ENCODE data around the gene ASTN2.
A peak's percentile ranks its signal among the peaks of the same experiment; 100 is the strongest.
"Not testable (repeated sequence)": the region's sequence is repeated elsewhere in the genome, so short reads cannot be mapped to it uniquely, and the experiment has no call there.

ASTN2 gene

DNA sequence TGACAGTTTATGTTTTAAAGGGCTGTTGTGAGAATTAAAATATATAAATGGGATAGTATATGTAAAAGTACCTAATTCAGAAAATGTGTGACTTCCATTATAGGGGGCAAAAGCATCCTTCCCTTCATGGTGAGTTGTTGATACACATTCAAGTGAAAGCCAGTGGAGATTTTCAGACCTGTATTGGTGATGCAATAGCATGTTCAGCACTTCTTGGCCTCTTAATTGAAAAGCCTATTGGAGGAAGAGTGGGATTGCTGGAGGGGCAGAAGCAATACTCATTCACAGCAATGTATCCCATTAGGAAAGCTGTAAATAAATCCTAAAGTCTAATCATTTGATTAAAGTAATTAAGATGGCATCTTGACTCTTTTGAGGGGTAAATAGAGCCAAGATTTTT lies 710.4 kb downstream of the ASTN2 start:
- DNase-seq (ENCODE audit: low read depth, low spot score): no peak

DNA sequence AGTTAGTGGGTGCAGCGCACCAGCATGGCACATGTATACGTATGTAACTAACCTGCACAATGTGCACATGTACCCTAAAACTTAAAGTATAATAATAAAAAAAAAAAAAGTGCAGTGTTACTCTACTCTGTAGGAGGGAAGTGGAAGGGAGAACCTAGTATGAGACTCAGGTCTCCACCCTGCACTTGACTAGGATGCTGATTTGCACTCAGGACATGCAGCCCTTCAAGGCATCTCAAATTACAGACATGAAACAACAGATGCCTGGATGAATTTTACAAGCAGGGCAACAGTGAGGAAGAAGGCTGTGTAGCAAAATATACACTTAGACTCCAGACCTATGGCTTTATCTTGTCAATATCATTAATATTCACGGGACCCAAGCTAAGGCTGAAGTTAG lies 711.2 kb downstream of the ASTN2 start:
- DNase-seq (ENCODE audit: low read depth, low spot score): no peak

DNA sequence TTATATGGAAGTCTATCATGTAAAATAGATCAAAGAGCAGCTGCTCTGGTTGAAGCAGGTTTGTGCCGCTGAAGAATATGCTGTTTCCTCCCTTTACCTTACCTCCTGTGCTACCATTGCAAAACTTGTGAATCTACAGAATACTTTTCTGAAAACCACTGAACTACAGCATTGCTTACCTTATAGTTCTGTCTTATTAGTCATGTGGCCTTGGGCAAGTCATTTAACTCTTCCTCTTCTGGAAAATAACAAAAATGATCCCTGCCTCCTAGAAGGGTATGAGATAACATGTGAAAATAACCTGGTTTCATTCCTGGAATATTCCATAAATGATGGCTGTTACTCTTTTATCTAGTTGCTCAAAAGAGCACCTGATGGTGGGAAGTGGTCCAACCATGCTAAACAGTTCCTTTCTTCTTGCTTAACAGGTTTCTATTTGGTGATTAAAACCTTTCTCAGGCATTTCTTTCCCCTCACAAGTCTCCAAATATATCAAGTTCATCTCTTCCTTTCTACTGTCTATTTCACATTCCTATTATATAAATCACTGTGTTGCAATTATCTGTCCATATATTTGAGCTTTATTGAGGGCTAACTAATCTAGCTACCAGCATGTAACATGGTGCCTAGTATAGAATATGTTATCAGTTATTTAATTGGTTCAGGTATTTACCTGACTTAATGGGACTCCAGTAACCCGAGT lies 712.8 kb downstream of the ASTN2 start:
- no peak for DNase-seq (ENCODE audit: low read depth, low spot score)

DNA sequence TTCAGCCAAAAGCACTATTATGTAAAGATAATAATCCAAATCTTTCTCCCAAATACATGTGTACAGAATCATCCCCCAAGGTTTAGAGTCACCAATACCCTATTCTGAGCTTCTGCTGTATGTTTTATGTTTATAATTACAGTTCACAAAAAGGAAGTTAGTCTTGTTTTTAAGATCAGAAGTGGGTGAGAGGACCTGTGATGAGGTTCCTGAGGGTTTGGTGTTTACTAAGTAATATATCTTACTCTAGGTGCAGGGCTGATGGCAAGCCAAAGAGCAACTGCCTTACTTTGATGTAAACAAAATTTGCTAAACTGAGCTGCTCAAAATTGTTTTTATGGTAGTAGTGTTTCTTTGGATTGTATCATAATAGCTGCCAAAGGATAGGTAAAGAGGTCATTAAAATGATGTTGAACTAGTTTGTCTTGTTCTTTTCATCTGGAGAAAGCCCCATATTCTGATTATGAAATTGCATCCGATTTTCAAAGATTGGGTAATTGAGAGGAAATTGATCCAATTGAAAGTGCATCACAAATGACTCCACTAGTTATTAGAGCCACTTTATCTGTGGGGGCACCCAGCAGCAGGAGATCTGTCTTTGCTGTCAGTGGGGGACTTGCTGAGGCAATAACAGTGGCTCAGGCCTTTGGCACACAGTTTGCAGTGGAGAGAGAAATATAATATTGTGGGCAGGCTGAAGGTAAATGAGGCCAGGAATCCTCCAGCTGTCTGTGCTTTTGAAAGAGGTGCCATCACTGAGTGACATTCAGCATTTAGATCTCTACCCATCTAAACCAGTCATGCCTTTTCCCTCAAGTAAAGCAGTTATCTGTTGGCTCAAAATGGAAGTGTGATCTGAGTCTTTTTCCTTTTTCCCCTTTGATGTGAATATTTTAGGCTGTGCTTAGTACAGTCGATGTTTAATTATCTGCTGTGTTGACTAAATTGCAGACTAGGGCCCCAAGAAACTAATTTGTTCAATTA lies 713.7 kb downstream of the ASTN2 start:
- no peak for DNase-seq (ENCODE audit: low read depth, low spot score)

DNA sequence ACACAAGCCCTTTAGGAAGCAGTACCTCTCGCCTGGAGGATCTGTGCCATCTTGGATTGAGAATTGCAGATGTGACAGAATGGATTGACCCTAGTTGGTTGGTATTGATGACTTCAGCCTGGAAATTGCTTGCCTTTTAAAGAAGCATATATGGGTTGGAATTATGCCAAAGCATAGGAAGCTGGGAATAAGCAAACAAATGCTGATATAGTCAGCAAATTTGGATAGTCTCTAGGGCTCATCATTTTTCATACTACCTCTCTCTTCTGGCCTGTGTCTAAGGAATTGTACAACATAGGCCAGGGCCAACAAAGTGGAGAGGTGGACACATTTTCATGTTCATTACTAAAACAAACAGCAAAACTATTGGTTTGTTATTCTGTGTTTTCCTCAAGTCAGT lies 714.6 kb downstream of the ASTN2 start:
- no peak for DNase-seq (ENCODE audit: low read depth, low spot score)

DNA sequence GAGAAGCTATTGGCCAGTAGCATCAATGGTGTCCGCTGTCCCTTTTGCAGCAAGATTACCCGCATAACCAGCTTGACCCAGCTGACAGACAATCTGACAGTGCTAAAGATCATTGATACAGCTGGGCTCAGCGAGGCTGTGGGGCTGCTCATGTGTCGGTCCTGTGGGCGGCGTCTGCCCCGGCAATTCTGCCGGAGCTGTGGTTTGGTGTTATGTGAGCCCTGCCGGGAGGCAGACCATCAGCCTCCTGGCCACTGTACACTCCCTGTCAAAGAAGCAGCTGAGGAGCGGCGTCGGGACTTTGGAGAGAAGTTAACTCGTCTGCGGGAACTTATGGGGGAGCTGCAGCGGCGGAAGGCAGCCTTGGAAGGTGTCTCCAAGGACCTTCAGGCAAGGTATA lies 717.0 kb downstream of the ASTN2 start:
- DNase-seq (ENCODE audit: low read depth, low spot score): no peak

DNA sequence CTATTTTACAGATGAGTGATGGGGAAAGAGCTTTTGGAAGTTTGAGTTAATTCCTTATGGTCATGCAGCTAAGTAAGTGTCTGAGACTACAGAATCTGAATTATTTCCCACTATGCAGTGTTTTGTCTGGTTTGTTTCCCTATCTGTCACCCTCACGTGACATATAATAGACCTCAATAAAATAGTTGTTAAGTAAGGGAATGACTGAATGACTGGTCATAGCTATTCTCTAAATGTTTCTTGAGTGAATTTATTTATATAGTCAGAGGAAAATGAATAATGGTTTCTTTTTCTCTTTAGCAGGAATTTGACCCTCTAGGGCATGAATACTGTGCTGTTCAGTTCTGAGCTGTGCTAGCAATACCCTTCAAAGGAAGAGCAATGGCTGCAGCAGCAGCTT lies 717.5 kb downstream of the ASTN2 start:
- no peak for DNase-seq (ENCODE audit: low read depth, low spot score)

DNA sequence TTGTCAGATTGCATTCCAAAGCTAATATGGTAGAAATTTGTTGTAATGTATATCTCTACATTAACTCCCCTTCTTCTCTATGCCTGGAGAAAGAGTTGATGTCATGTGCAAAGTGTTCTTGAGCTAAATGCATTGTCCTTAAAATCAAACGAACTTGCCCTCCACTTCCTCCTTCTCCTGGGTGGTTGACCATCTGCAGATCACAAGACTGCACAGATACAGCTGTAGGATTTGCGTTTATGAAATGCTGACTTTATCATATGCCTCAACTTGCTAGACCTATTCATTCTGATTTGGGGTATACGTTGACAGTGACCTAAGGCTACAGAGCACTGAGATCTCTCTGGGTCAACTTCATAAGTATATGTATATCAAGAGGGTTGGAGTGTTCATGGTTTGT lies 719.4 kb downstream of the ASTN2 start:
- DNase-seq (ENCODE audit: low read depth, low spot score): no peak

DNA sequence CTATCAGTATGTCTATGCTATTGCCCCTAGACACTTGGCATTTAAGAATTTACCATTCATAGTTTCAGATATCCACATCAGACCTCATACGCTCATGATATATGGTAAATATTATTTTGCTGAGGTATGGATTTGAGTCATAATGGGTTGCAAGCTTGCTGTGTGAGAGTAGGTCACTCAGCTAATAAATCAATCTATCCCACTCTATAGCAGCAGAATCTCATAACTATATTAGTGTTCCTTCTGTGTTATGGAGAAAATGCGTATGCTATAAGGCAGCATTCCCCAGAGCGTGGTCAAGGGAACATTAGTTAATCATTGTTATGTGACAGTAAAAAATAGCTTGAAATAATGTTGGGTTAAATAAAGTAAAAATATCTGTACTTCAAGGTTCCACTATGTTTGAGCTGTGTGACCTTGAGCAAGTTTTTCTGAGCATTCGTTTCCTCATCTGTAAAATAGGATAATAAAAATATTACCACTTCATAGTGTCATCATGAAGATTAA lies 720.0 kb downstream of the ASTN2 start:
- no peak for DNase-seq (ENCODE audit: low read depth, low spot score)

DNA sequence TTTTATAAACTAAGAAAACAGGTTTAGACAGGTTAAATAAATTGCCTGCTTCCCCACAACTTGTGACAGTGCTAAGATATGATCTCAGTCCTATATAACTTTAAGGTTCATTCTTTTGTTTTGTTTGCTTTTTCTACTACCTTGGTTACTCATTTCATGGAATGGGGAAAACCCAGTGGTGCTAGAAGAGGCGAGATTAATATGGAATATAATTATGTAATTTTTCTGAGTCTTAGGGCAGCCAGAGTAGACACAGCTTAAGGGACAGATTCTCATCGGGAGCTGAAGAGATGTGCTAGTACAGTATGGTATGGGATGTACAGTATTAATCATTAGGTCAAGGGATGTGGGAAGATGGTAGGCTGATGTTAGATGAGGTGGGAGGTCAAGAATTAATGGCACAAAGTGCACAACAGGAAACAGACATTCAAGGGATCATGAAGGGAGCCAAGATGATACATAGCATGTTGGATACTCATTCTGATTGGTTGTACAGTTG lies 721.6 kb downstream of the ASTN2 start:
- no peak for DNase-seq (ENCODE audit: low read depth, low spot score)

DNA sequence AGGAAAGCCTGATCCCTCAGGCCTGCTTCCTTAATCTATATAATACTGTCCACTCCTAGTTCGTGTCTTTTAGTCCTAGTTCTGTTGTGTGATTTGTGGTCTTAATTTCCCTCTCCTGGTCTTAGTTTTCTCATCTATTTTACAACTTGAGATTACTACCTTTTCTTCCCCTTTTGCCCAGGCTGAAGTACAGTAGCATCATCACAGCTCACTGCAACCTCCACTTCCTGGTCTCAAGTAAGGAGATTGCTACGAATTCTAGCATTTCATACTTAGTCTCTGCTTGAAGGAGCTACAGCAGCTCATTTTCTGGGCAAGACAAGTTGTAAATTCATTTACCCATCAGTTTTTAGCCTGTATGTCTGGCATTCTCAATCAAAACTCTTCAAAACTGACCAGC lies 722.2 kb downstream of the ASTN2 start:
- no peak for DNase-seq (ENCODE audit: low read depth, low spot score)

DNA sequence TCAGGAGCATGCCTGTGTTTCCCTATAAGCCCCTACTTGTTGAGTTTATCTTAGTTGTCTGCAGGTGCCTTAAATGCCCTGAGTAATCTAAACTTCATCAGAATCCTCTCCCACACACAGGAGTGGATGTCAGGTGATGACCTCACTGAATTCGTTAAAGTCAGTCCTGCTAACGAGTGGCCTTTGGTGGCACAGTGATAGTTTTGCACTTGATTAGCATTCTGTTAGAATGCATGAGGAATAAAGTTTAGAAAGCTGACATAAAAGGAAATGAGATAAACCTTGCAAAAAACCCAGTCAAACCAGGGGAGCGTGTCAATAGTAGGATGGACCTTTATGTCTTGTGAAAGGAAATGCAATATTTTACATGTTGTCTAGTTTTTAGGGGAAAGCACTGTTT lies 723.2 kb downstream of the ASTN2 start:
- no peak for DNase-seq (ENCODE audit: low read depth, low spot score)

DNA sequence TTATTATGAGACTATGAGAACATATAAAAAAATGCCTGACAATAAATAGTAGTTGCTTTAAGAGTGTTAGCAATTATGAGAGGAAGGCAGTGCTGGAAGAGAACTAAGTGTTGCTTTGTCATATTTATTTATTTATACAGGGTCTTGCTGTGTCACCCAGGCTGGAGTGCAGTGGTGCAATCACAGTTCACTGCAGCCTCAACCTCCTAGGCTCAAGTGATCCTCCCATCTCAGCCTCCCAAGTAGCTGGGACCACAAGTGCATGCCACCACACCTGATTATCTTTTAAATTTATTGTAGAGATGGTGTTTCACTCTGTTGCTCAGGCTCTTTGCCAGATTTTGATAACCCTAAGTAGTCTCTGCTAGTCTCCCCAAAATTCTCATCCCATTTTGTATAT lies 724.1 kb downstream of the ASTN2 start:
- not testable (repeated sequence) for DNase-seq (ENCODE audit: low read depth, low spot score)

DNA sequence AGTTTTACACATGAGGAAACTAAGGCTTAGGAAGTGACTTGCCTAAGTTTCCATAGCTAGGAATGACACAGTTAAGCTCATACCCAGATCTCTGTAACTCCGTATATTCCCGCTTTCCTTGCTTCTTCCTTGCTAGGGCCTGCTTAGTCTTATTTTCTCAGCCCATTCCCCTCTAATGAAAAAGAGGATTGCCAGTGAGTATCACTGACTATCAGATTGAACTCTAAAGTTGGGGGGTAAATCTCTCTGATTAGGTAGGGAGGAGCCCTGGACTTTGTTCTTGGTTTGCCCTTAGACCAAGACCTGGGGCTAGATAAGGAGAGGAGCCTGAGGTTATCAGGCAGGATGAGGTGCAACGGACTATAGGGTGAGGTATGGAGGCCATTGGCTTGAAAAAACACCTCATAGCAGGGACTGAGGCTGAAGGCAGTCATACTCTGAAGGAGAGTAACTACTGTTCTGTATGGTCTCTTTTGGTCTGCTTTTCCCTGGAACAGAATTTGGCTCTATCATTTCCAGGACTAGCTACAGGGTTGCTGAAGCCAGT lies 725.3 kb downstream of the ASTN2 start:
- DNase-seq (ENCODE audit: low read depth, low spot score): no peak

DNA sequence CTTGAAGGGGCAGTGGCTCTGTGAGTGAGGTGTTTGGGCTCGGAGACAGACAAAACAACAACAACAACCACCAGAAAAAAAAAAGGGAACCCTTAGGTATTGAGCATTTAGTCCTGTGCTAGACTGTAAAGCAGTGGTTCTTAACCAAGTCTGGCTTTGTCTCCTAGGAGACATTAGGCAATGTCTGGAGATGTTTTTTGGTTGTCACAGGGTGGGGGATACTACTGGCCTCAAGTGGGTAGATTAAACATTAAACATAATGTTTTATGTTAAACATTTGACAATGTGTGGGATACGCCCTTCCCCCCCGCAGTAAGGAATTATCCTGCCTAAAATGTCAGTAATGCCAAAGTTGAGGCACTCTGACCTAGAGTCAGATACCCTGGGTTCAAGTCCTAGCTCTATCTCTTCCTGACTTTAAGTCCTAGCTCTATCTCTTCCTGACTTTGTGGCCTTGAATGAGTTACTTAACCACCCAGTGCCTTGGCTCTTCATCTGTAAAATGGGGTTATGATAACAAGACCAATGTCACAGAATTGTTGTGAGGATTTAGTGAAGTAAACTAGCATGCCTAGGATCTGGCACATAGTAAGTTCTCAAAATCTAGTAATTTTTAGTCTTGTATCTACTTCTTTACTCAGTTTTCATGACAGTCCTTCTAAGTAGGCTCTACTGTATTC lies 725.9 kb downstream of the ASTN2 start:
- DNase-seq (ENCODE audit: low read depth, low spot score): no peak

DNA sequence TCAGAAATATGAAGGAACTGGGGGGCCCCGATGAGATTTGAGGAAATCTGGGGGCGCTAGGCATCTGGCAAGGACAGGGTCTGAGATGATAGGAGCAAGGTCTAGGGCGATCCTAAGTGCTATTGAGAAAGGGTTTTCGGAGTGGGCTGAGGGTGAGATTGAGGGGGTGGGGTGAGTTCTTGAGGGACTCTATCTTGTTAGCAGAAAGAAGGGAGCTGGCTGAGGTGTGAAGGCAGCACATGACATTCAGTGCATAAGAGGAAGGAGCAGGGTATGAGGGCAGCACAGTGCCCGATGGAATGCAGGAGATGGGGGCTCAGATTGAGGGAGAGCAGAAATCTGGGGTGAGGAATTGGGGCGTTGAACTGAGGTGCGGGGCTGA lies 727.1 kb downstream of the ASTN2 start:
- no peak for DNase-seq (ENCODE audit: low read depth, low spot score)

DNA sequence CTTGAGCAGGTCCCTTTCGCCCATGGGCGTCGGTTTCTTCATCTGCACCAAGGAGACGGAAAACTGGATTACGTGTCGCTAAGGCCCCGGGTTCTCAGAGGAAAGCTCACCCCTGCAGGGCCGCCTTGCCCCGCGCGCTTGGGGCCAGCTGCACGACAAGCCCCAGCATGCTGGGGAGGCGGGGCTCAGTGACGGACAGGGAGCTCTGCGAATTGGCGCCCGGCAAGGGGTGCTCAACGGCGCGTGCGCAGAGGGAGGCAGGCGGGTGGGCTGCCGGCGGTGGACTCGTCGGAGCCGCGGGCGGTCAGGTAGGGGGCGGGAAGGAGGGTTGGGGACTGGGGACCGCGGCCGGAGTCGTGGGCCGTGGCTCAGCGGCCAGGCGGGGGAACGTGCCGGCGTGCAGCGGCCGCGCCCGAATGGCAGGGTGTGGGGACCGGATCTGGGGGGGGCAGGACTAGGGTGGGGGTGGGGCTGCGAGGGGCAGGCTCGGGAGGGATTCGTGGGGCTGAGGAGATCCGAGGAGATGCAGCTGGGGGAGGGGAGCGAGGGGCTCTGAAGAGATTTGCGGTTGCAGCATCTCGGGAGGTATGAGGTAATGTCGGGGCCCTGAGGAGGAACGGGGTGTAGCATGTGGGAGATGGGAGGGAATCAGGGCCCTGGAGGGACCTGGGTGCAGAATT lies 727.6 kb downstream of the ASTN2 start, which contains the start of gene TRIM32:
Gene TRIM32 (plus strand): TSS at position 232 of the 680 bp plus-strand sequence. CDS start 10,438 bp downstream, outside the sequence.
- DNase-seq (ENCODE audit: low read depth, low spot score): peak; percentile 51

DNA sequence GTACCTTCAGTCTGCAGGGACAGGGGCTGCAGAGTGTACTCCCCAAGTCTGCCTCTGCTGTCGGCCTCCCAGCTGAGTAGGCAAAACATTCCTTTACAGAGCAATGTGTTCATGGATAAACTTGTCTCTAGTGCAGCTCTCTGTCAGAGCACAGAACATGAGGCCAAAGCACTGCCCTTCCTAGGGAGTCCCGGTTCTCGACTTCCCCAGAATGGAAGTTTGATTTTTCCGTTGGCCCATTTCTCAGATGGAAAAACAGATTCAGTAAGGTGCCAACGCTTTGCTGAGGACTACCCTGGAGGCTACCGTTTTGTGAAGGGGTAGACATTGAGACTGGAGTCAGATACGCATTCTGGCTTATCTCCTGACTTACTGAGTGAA lies 728.2 kb downstream of the ASTN2 start:
- no peak for DNase-seq (ENCODE audit: low read depth, low spot score)

DNA sequence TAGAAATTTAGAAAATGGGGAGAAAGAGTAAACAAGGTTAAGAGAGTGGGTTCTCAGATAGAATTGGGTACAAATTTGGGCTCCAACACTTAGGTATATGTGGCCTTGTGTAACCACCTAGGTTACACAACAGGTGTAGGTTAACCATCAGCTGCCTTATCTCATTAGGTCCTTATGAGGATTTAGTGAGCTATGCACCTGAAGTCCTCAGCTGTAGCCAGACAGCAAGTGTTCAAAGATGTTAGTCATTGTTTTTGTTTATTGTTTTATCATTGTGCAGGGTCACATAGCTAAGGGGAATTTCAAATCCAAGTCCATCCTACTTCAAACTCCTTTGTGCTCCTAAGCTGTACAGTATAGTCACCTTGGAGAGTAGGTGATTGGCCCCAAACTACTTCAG lies 728.7 kb downstream of the ASTN2 start:
- no peak for DNase-seq (ENCODE audit: low read depth, low spot score)

DNA sequence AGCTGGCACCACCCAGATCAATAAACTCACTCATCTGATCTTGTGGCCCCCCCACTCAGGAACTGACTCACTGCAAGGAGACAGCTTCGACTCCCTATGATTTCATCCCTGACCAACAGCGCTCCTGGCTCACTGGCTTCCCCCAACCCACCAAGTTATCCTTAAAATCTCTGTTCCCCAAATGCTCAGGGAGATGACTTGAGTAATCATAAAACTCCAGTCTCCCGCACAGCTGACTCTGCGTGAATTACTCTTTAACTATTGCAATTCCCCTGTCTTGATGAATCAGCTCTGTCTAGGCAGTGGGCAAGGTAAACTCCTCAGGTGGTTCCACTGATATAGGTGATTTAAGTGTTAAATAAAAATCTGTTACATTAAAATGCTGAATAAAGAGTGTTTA lies 729.7 kb downstream of the ASTN2 start:
- no peak for DNase-seq (ENCODE audit: low read depth, low spot score)

DNA sequence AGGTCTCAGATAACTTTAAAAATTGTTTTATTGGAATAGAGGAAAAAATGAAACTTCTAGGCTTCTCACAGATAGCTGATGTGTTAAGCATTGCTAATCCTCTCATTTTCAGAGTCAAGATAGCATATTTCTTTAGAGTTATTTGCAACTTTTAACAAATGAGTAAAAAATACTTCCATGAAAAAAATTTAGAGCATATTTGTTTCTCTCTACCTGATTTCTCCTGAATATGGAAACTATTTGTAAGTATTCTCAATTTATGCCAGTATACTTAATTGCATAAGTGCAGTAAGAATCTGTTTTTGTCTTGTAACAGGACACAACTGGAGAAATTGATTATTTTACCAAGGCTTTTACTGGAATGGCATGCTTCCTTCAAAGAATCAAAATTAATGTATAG lies 731.3 kb downstream of the ASTN2 start:
- DNase-seq (ENCODE audit: low read depth, low spot score): no peak
